ENCODE data around the gene TM4SF4.

GRCh38 chr3:149442851-149443544 lies 31.5 kb upstream of the TM4SF4 start:
- TF ChIP-seq POLR2AphosphoS5 (IDR thresholded peaks at IDR 0.05; ENCODE audit: borderline replicate concordance, low read depth, low read length) (no peak), EZH2 (IDR thresholded peaks at IDR 0.05) (no peak)

All from SK-N-MC (cell line).